K562 (cell line): ENCODE results near the gene FTH1. TPM values are rescaled to one million over a fixed set of nuclear protein-coding genes. Genes with fewer than 3 reads are reported as not detected.

Source experiments
- ESRRA ChIP-seq: fragments of 450-650 bp; IDR thresholded peaks from 2 replicates; pipeline ENCODE4 v1.6.1; 2014; ENCODE audit warnings: low read depth, mild to moderate bottlenecking, moderate library complexity, borderline replicate concordance
- MAFK ChIP-seq: IDR thresholded peaks from 2 replicates; pipeline ENCODE4 v1.6.1; 2011; ENCODE audit warnings: low read length, improper control_type of control experiment
- PATZ1 ChIP-seq: fragments of 250-450 bp; sonication (Bioruptor Pico); IDR thresholded peaks from 2 replicates; pipeline ENCODE4 v1.5.0; 2020; ENCODE audit warnings: mild to moderate bottlenecking, borderline replicate concordance
- RBM39 ChIP-seq: fragments of 200-400 bp; formaldehyde crosslinking; optimal IDR thresholded peaks from 2 replicates; pipeline ENCODE3; 2018; ENCODE audit warnings: low read depth, low read length
- TFAP4 ChIP-seq: sonication (generic); formaldehyde crosslinking; IDR thresholded peaks from 2 replicates; pipeline ENCODE4 v1.8.0; 2022; ENCODE audit warnings: missing genetic modification reagents, mild to moderate bottlenecking, moderate library complexity, borderline replicate concordance
- U2AF1 ChIP-seq: fragments of 200-400 bp; formaldehyde crosslinking; optimal IDR thresholded peaks from 2 replicates; pipeline ENCODE3; 2017; ENCODE audit warnings: mild to moderate bottlenecking, low read depth, low read length, moderate library complexity
- ZBTB12 ChIP-seq: fragments of 250-450 bp; sonication (Bioruptor Pico); IDR thresholded peaks from 2 replicates; pipeline ENCODE4 v1.4.0; 2020
- ZFP30 ChIP-seq: fragments of 250-450 bp; sonication (Bioruptor Pico); IDR thresholded peaks from 2 replicates; pipeline ENCODE4 v1.8.0; 2022; ENCODE audit warnings: moderate library complexity, mild to moderate bottlenecking, inconsistent platforms, borderline replicate concordance
- ZNF253 ChIP-seq: fragments of 250-450 bp; sonication (Bioruptor Pico); conservative IDR thresholded peaks from 2 replicates; pipeline ENCODE4 v1.6.1; 2021; ENCODE audit warnings: mild to moderate bottlenecking
- ZNF561 ChIP-seq: fragments of 450-650 bp; formaldehyde crosslinking; conservative IDR thresholded peaks from 2 replicates; pipeline ENCODE4 v1.4.0; 2020; ENCODE audit warnings: mild to moderate bottlenecking, moderate library complexity
- polyA plus RNA-seq, 8 experiments: library from polyadenylated mRNA; depleted of rRNA in 4 of 8; stranded (reverse) in 5 of 8; unstranded in 3 of 8; fragments of >200 nt; fragmentation: Nextera tagmentation in 2 of 8; fragmentation: Illumina TruSeq in 1 of 8; extraction: Ambion mirVana in 2 of 8; extraction: Trizol in 1 of 8; gene quantifications; 2 replicates each; pipeline versions ENCODE4 v1.2.1 to v1.2.3, GENCODE V29; 2011 to 2014; ENCODE audit warnings: inconsistent platforms in 1 of 8, missing spikeins in 1 of 8
- total RNA-seq, 7 experiments: library from RNA; depleted of rRNA in 6 of 7; stranded (reverse); fragments of >200 nt in 6 of 7; fragmentation: Illumina TruSeq in 2 of 7; extraction: Trizol in 2 of 7; gene quantifications; 2 replicates each; pipeline versions ENCODE4 v1.2.1 to v1.2.3, GENCODE V29; 2011 to 2021; ENCODE audit warnings: low replicate concordance in 1 of 7
- TF ChIP-seq, protein P1 (sequence below): sonication (generic); formaldehyde crosslinking; IDR thresholded peaks from 2 replicates; pipeline ENCODE4 v1.8.1; 2022; ENCODE audit warnings: missing genetic modification reagents
- TF ChIP-seq, protein P2 (sequence below): IDR thresholded peaks from 2 replicates; pipeline ENCODE4 v1.6.1; 2016; ENCODE audit warnings: missing genetic modification characterization, missing compliant biosample characterization
- TF ChIP-seq, protein P3 (sequence below): fragments of 250-450 bp; sonication (Bioruptor Pico); IDR thresholded peaks from 2 replicates; pipeline ENCODE4 v1.6.1; 2021; ENCODE audit warnings: mild to moderate bottlenecking
- TF ChIP-seq, protein P4 (sequence below): IDR thresholded peaks from 2 replicates; pipeline ENCODE4 v1.6.1; 2014; ENCODE audit warnings: antibody characterized with exemption
- TF ChIP-seq, protein P5 (sequence below): fragments of 450-650 bp; IDR thresholded peaks from 2 replicates; pipeline ENCODE4 v1.6.1; 2017; ENCODE audit warnings: mild to moderate bottlenecking, moderate library complexity

The FTH1 gene
- total and polyA plus RNA-seq, 9 of the 15 experiments (the other 6 are each of a cell fraction or from before 2014, with no cell fraction given), result 370 to 3,146 (median 802) TPM

DNA sequence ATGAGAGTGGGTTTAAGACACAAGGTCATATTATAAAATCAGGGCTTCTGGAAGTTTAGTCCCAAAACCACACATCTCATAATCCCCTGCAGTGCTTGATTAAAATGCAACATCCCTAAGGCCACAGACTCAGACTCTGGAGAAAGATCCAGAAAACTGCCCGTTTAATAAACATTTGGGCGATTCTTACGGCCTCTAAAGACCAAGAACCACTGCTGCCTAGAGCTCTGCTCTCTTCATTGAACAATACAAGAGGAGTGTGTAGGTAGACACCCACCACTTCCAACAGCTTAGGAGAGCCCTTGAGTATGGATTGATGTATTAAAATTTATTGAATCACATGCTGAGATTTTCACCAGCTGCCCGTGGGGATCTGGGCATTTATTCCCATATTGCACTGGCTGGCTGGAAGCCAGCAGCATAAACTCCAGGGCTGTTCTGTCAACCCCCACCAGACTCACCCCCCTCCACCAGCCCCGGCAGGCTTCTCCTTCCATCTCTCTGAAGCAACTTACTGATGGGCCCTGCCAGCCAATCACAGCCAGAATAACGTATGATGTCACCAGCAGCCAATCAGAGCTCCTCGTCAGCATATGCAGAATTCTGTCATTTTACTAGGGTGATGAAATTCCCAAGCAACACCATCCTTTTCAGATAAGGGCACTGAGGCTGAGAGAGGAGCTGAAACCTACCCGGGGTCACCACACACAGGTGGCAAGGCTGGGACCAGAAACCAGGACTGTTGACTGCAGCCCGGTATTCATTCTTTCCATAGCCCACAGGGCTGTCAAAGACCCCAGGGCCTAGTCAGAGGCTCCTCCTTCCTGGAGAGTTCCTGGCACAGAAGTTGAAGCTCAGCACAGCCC, 18.0 kb downstream of the FTH1 start (continued):
- TF ChIP-seq PATZ1 (CRISPR knock-in tag) (peak; percentile 13; the same call in 1 of the 2 replicates), MAFK (no peak; the same call in 1 of the 2 replicates), ZBTB12 (no peak), U2AF1 (no peak), ZNF561 (CRISPR knock-in tag) (no peak), TFAP4 (CRISPR knock-in tag) (peak; percentile 76), ZFP30 (CRISPR knock-in tag) (no peak), RBM39 (no peak), ZNF253 (CRISPR knock-in tag) (no peak), ESRRA (no peak; the same call in 1 of the 2 replicates)
- TF ChIP-seq, protein P1, sequence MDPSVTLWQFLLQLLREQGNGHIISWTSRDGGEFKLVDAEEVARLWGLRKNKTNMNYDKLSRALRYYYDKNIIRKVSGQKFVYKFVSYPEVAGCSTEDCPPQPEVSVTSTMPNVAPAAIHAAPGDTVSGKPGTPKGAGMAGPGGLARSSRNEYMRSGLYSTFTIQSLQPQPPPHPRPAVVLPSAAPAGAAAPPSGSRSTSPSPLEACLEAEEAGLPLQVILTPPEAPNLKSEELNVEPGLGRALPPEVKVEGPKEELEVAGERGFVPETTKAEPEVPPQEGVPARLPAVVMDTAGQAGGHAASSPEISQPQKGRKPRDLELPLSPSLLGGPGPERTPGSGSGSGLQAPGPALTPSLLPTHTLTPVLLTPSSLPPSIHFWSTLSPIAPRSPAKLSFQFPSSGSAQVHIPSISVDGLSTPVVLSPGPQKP (CRISPR knock-in tag), result no peak
- TF ChIP-seq, protein P2, sequence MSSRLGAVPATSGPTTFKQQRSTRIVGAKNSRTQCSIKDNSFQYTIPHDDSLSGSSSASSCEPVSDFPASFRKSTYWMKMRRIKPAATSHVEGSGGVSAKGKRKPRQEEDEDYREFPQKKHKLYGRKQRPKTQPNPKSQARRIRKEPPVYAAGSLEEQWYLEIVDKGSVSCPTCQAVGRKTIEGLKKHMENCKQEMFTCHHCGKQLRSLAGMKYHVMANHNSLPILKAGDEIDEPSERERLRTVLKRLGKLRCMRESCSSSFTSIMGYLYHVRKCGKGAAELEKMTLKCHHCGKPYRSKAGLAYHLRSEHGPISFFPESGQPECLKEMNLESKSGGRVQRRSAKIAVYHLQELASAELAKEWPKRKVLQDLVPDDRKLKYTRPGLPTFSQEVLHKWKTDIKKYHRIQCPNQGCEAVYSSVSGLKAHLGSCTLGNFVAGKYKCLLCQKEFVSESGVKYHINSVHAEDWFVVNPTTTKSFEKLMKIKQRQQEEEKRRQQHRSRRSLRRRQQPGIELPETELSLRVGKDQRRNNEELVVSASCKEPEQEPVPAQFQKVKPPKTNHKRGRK (tag), result no peak
- TF ChIP-seq, protein P3, sequence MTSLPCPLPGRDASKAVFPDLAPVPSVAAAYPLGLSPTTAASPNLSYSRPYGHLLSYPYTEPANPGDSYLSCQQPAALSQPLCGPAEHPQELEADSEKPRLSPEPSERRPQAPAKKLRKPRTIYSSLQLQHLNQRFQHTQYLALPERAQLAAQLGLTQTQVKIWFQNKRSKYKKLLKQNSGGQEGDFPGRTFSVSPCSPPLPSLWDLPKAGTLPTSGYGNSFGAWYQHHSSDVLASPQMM (CRISPR knock-in tag), result no peak
- TF ChIP-seq, protein P4, sequence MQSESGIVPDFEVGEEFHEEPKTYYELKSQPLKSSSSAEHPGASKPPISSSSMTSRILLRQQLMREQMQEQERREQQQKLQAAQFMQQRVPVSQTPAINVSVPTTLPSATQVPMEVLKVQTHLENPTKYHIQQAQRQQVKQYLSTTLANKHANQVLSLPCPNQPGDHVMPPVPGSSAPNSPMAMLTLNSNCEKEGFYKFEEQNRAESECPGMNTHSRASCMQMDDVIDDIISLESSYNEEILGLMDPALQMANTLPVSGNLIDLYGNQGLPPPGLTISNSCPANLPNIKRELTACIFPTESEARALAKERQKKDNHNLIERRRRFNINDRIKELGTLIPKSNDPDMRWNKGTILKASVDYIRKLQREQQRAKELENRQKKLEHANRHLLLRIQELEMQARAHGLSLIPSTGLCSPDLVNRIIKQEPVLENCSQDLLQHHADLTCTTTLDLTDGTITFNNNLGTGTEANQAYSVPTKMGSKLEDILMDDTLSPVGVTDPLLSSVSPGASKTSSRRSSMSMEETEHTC, result no peak
- TF ChIP-seq, protein P5, sequence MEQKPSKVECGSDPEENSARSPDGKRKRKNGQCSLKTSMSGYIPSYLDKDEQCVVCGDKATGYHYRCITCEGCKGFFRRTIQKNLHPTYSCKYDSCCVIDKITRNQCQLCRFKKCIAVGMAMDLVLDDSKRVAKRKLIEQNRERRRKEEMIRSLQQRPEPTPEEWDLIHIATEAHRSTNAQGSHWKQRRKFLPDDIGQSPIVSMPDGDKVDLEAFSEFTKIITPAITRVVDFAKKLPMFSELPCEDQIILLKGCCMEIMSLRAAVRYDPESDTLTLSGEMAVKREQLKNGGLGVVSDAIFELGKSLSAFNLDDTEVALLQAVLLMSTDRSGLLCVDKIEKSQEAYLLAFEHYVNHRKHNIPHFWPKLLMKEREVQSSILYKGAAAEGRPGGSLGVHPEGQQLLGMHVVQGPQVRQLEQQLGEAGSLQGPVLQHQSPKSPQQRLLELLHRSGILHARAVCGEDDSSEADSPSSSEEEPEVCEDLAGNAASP, result no peak
